Suprapubic skin (tissue), 4 donors: ENCODE results near the gene FRMD4A.

ENCODE experiments used
- POLR2A ChIP-seq, 2 donors: fragments of 450-650 bp; IDR thresholded peaks; one replicate each; pipeline ENCODE4 v1.6.1; 2017; ENCODE audit warnings: antibody characterized with exemption in 2 of 2, mild to moderate bottlenecking in 2 of 2, moderate library complexity in 2 of 2
- POLR2AphosphoS5 ChIP-seq, 3 donors: sonication (generic); formaldehyde crosslinking; IDR thresholded peaks; one replicate each; pipeline ENCODE4 v1.6.1; 2017; ENCODE audit warnings: antibody characterized with exemption in 3 of 3
- TF ChIP-seq, protein P1 (sequence below), 2 donors: fragments of 200-600 bp in 1 of 2; fragments of 450-650 bp in 1 of 2; sonication (generic) in 1 of 2; IDR thresholded peaks; one replicate each; pipeline ENCODE4 v1.5.1; 2016 to 2019; ENCODE audit warnings: antibody characterized with exemption in 2 of 2, mild to moderate bottlenecking in 1 of 2, moderate library complexity in 1 of 2

DNA sequence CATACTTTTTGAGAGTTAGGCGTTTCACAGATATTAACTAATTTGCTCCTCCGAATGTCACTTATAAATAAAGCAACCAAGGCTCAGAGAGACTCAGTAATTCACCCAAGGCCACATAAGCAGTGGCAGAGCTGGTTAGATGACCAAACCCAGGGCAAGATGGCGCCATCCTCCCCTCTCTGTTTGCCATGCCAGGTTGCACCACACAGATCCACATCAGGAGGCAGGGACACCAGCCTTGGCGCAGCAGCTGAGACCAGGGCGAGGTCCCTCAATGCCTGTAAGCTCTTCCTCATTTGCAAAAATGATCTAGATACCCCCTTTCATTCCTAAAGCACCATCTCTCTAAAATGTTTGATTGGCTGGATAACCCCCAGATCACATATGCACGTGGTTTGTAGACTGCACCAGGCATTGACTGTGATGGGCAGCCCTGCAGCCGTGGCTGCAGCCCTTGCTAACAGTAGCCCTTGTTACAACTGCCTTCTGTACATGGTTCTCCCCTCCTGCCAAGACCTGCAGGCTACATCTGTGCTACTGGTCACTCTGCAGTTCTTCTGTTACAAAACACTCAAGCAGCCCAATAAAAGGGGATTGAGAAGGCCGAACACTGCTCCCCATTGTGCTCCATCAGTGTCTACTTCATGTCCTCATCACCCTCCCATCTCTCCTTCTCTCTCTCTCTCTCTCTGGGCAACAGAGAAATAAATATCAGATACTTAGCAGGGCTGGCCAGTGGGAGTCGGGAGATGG, 445.3 kb downstream of the FRMD4A start:
- TF ChIP-seq, protein P1, sequence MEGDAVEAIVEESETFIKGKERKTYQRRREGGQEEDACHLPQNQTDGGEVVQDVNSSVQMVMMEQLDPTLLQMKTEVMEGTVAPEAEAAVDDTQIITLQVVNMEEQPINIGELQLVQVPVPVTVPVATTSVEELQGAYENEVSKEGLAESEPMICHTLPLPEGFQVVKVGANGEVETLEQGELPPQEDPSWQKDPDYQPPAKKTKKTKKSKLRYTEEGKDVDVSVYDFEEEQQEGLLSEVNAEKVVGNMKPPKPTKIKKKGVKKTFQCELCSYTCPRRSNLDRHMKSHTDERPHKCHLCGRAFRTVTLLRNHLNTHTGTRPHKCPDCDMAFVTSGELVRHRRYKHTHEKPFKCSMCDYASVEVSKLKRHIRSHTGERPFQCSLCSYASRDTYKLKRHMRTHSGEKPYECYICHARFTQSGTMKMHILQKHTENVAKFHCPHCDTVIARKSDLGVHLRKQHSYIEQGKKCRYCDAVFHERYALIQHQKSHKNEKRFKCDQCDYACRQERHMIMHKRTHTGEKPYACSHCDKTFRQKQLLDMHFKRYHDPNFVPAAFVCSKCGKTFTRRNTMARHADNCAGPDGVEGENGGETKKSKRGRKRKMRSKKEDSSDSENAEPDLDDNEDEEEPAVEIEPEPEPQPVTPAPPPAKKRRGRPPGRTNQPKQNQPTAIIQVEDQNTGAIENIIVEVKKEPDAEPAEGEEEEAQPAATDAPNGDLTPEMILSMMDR (IDR thresholded peaks at IDR 0.05): no peak
- TF ChIP-seq POLR2AphosphoS5 (IDR thresholded peaks at IDR 0.05): no peak
- no peak for TF ChIP-seq POLR2A (IDR thresholded peaks at IDR 0.05)
